H7 (cell line): ENCODE measurements around the gene THEMIS2. TPM values are rescaled to one million over a fixed set of nuclear protein-coding genes. Genes with fewer than 3 reads are reported as not detected.

ENCODE experiments used
- DNase-seq: peaks from one replicate; pipeline ENCODE4 v3.0.0; 2012
- H3K27me3 ChIP-seq: 2 replicates; pipeline ENCODE4 v1.6.0; 2011; ENCODE audit warnings: mild to moderate bottlenecking, low read length; ENCODE audit not compliant: control insufficient read depth, insufficient read depth
- H3K36me3 ChIP-seq: replicated peaks from 2 replicates; pipeline ENCODE4 v1.5.1; 2011; ENCODE audit warnings: low read length; ENCODE audit not compliant: control insufficient read depth, insufficient read depth
- H3K4me3 ChIP-seq: 2 replicates; pipeline ENCODE4 v1.5.1; 2011; ENCODE audit warnings: low read depth, mild to moderate bottlenecking, control low read depth, low read length, moderate library complexity; ENCODE audit not compliant: insufficient read depth
- total RNA-seq: library from RNA; depleted of rRNA; stranded (reverse); fragments of >200 nt; shearing (Covaris generic); gene quantifications from 2 replicates; pipeline ENCODE4 v1.2.3, GENCODE V29; 2014

The THEMIS2 gene
- total RNA-seq, 1 experiment from 2014 or later, result 27.5 TPM

DNA sequence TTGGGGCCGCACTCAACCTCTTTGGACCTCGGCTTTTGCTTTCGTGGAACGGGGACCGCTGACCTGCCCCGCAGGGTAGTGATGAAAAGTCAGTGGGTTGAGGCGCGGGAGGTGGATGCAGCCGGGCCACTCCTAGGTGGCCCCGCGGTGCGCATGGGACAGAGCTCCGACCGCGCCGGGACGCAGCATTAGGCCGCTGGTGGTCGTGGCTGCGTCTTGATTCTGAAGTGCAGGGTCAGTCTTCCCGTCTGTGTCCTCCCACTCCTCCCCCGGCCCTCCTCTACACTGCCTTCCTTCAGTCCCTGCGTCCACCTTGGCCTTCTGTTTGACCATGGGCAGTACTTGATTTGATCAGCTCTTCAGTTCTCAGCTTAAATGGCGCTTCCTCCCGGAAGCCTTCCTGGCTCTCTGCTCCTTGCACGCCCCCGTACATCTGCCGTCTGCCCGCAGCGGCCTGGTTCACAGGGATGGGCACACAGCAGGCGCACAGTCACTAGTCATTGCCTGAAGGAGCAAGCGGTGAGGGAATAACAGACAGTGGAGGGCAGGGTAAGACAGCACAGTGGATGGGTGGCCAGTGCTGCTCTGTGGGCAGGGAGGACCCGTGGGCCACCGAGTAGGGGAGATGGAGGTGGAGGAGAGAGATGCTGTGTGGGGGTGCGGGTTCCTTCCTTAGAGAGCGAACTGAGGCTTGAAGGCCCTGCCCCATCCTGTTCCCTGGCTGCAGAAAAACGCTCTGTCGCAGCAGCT lies 633 bp downstream of the THEMIS2 start:
- peak; percentile 74 for DNase-seq
- peaks cover 12% of the 10 kb centered on the region; the same call in 1 of the 2 replicates for H3K27me3 ChIP-seq
- H3K4me3 ChIP-seq, result peak overlapping the region; percentile 81
- H3K36me3 ChIP-seq, result no peaks in the 10 kb centered on the region; the same call in 1 of the 2 replicates

- Histone ChIP-seq H3K36me3 (no peaks in the 10 kb centered on the region; the same call in 1 of the 2 replicates), H3K4me3 (no peak overlapping the region)
These were observed 1.5 kb downstream of the THEMIS2 start for GRCh38 chr1:27873671-27874384.

GRCh38 chr1:27876341-27877114 lies 4.2 kb downstream of the THEMIS2 start:
- no peak for DNase-seq
- H3K4me3 ChIP-seq, result no peak overlapping the region
- H3K27me3 ChIP-seq, result peaks cover 12% of the 10 kb centered on the region; the same call in 1 of the 2 replicates
- peaks cover 2% of the 10 kb centered on the region for H3K36me3 ChIP-seq

More at GRCh38 chr1:27873671-27874384, 1.5 kb downstream of the THEMIS2 start:
- no peak for DNase-seq
- H3K27me3 ChIP-seq, result peaks cover 12% of the 10 kb centered on the region; the same call in 1 of the 2 replicates

DNA sequence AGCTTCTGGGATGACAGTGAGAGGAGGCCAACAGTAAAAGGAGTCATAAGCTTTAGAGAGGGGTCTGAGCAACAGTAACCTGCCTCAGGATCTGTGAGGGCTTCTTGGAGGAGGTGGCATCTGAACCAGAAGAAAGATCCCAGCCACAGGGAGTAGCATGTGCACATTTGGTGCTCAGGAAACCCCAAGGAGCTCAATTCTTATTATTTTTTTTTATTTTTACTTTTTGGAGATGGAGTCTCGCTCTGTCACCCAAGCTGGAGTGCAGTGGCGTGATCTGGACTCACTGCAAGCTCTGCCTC lies 4.7 kb downstream of the THEMIS2 start:
- Histone ChIP-seq H3K27me3 (peaks cover 12% of the 10 kb centered on the region; the same call in 1 of the 2 replicates), H3K4me3 (no peak overlapping the region), H3K36me3 (peaks cover 2% of the 10 kb centered on the region)
- no peak for DNase-seq

DNA sequence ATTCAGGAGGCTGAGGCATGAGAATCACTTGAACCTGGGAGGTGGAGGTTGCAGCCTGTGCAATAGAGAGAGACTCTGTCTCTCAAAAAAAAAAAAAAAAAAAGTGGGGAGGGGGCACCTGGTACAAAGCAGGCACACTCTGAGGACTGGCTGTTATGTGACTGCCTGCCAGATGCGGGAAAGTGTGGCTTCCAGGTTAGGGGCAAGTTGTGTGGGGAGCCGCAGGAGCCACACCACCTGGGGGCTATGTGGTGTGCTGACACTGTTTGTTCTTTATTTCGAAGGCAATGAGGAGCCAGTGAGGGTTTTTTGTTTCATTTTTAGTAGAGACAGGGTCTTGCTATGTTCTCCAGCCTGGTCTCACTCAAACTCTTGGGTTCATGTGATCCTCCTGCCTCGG lies 5.7 kb downstream of the THEMIS2 start:
- H3K36me3 ChIP-seq, result peaks cover 7% of the 10 kb centered on the region
- peak; percentile 48 for DNase-seq
- no peak overlapping the region for H3K4me3 ChIP-seq
- H3K27me3 ChIP-seq, result peaks cover 6% of the 10 kb centered on the region; the same call in 1 of the 2 replicates

DNA sequence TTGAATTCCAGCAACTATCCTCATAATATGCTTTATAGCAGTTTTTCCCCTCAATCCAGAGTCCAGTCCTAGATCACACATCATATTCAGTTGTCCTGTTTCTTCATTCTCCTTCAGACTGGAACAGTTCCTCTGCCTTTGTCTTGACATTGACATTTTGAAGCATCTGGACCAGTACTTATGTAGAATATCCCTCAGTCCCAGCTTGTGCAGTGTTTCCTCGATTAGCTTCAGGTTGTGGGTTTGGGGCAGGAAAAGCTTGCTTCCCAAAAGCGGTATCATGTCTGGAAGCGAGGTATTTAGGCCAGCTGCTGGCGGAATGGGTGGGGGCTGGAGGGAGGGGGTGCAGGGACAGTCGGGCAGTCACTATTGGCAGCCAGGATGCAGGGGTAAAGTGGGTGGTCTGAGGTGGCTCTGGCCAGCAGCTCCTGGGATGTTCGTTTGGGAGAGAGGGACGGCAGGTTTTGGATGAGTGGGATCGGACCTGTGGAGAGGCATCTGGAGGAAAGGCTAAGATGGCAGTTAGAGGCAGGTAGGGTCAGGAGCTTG lies 6.5 kb downstream of the THEMIS2 start:
- H3K27me3 ChIP-seq, result no peaks in the 10 kb centered on the region

DNA sequence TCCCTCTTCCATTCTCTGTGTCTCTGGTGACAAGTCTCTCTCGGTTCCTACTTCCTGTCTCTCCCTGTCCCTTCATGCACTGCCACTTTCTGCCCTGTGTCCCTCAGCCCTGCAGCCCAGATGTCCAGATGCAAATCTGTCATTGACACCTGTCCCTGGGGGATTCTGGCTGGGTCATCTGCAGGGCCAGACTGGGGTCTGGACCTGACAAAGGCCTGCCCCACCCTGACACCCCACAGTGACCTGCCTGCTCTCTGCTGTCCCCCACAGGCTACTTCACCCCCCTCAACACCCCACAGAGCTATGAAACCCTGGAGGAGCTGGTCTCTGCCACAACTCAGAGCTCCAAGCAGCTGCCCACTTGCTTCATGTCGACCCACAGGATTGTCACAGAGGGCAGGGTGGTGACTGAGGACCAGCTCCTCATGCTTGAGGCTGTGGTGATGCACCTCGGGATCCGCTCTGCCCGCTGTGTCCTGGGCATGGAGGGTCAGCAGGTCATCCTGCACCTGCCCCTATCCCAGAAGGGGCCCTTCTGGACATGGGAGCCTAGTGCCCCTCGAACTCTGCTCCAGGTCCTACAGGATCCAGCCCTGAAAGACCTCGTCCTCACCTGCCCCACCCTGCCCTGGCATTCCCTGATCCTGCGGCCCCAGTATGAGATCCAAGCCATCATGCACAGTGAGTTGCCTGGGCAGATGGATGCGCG lies 7.2 kb downstream of the THEMIS2 start:
- no peak overlapping the region for H3K4me3 ChIP-seq

More for the DNA sequence above, 6.5 kb downstream of the THEMIS2 start:
- no peak for DNase-seq
- Histone ChIP-seq H3K36me3 (peaks cover 11% of the 10 kb centered on the region), H3K4me3 (no peak overlapping the region)

GRCh38 chr1:27882543-27882903 lies 10.2 kb downstream of the THEMIS2 start:
- peaks cover 22% of the 10 kb centered on the region for H3K36me3 ChIP-seq
- no peak for DNase-seq
- H3K4me3 ChIP-seq, result no peak overlapping the region

More for the DNA sequence above, 7.2 kb downstream of the THEMIS2 start:
- no peak for DNase-seq
- peaks cover 14% of the 10 kb centered on the region for H3K36me3 ChIP-seq
- no peaks in the 10 kb centered on the region for H3K27me3 ChIP-seq

DNA sequence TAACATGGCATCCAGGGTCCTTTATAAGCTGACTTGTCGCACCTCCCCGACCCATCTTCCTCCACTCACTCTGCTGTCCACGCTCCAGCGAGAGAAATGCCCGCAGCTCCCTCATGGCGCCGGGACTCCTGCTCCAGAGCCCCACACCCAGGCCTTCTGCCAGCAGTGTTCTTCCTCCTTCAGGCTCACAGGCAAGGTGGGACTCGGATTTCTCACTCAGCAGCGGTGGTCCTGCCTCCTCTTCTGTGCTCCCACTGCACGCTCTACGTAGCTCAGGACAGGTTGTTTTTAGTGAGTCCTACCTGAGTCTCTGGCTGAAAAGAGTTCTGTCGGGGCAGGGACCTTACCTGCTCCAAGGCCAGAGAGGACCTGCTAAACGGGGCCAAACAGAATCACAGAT lies 11.2 kb downstream of the THEMIS2 start:
- Histone ChIP-seq H3K4me3 (no peak overlapping the region), H3K27me3 (no peaks in the 10 kb centered on the region), H3K36me3 (peaks cover 22% of the 10 kb centered on the region)
- no peak for DNase-seq

More at GRCh38 chr1:27882543-27882903, 10.2 kb downstream of the THEMIS2 start:
- H3K27me3 ChIP-seq, result no peaks in the 10 kb centered on the region

GRCh38 chr1:27884006-27884954 lies 11.9 kb downstream of the THEMIS2 start:
- no peak for DNase-seq
- Histone ChIP-seq H3K27me3 (no peaks in the 10 kb centered on the region), H3K36me3 (peaks cover 22% of the 10 kb centered on the region), H3K4me3 (no peak overlapping the region)

GRCh38 chr1:27885114-27885528 lies 12.8 kb downstream of the THEMIS2 start:
- no peak overlapping the region for H3K4me3 ChIP-seq
- H3K36me3 ChIP-seq, result peaks cover 22% of the 10 kb centered on the region
- no peak for DNase-seq
- no peaks in the 10 kb centered on the region for H3K27me3 ChIP-seq

DNA sequence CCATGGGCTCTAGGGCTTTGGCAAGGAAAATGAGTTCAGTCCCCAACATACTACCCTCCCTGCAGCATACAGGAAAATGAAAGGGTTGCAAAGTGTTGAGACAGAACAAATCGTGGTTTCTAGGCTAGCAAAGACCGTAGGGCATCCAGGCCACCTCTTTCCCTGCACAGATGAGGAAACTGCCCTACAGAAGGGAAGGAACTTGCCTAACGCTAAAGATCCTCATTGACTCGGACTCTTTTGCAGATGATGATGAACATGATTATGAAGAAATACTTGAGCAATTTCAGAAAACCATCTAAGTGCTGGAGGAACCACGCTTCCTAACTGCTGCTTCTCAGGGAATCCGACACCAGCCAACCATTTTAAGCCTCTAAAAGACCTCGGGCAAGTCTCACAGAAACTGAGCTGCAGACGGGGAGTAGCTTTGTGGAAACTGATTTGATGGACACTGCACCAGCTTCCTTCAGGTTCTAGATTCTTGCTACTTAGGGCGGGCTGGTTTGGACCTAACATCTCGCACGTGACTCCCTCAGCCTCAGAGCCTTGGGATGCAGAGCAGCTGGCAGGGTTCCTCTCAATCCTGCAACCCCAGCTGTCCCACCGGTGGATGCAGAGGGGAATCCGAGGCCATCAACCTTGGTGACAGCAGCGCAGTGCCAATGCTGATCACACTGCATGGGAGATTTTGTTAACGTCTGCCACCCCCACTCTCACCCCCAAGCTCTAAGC lies 13.4 kb downstream of the THEMIS2 start:
- Histone ChIP-seq H3K36me3 (peaks cover 21% of the 10 kb centered on the region), H3K27me3 (no peaks in the 10 kb centered on the region), H3K4me3 (no peak overlapping the region)
- no peak for DNase-seq

GRCh38 chr1:27886353-27886679 lies 14.0 kb downstream of the THEMIS2 start:
- DNase-seq, result no peak
- H3K36me3 ChIP-seq, result peaks cover 23% of the 10 kb centered on the region
- H3K27me3 ChIP-seq, result no peaks in the 10 kb centered on the region
- no peak overlapping the region for H3K4me3 ChIP-seq
